Activated CD4-positive, alpha-beta T cell treated with anti-CD3 and anti-CD28 coated beads, Interleukin-2, amount 10 ng/mL, durations not matched to agents 7 days and 5 days (primary cell): Measurements from ENCODE around the gene GPR25. TPM values are rescaled to one million over a fixed set of nuclear protein-coding genes. Genes with fewer than 3 reads are reported as not detected.

Experiments
- CTCF ChIA-PET: fragments of 350-600 bp; sonication (Branson Sonifier 250); formaldehyde crosslinking; loops from one replicate; lab custom pipeline; 2021; ENCODE audit warnings: antibody characterized with exemption; lab: Charles Lee
- POLR2A ChIA-PET: fragments of 350-600 bp; sonication (Branson Sonifier 250); formaldehyde crosslinking; loops from one replicate; lab custom pipeline; 2021; ENCODE audit warnings: antibody characterized with exemption; lab: Charles Lee
- DNase-seq: peaks from one replicate; pipeline ENCODE4 v3.0.0-alpha.2; 2020
- H3K27ac Mint-ChIP-seq: one replicate; pipeline ENCODE4 v1.8.0; 2021; ENCODE audit warnings: mild to moderate bottlenecking, moderate library complexity, mixed read lengths
- H3K27me3 Mint-ChIP-seq: one replicate; pipeline ENCODE4 v1.8.0; 2021; ENCODE audit warnings: mixed read lengths
- H3K36me3 Mint-ChIP-seq: one replicate; pipeline ENCODE4 v1.8.0; 2021; ENCODE audit warnings: low read depth, mixed read lengths
- H3K4me1 Mint-ChIP-seq: one replicate; pipeline ENCODE4 v1.8.0; 2021; ENCODE audit warnings: mixed read lengths
- H3K4me3 Mint-ChIP-seq: one replicate; pipeline ENCODE4 v1.8.0; 2021; ENCODE audit warnings: mild to moderate bottlenecking, moderate library complexity, mixed read lengths
- H3K9me3 Mint-ChIP-seq: one replicate; pipeline ENCODE4 v1.8.0; 2021; ENCODE audit warnings: mixed read lengths
- total RNA-seq, 2 experiments: library from RNA; stranded (reverse); gene quantifications; one replicate each; pipeline ENCODE4 v1.2.3, GENCODE V29; 2021

Gene GPR25, protein sequence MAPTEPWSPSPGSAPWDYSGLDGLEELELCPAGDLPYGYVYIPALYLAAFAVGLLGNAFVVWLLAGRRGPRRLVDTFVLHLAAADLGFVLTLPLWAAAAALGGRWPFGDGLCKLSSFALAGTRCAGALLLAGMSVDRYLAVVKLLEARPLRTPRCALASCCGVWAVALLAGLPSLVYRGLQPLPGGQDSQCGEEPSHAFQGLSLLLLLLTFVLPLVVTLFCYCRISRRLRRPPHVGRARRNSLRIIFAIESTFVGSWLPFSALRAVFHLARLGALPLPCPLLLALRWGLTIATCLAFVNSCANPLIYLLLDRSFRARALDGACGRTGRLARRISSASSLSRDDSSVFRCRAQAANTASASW
- total RNA-seq: not detected

DNA sequence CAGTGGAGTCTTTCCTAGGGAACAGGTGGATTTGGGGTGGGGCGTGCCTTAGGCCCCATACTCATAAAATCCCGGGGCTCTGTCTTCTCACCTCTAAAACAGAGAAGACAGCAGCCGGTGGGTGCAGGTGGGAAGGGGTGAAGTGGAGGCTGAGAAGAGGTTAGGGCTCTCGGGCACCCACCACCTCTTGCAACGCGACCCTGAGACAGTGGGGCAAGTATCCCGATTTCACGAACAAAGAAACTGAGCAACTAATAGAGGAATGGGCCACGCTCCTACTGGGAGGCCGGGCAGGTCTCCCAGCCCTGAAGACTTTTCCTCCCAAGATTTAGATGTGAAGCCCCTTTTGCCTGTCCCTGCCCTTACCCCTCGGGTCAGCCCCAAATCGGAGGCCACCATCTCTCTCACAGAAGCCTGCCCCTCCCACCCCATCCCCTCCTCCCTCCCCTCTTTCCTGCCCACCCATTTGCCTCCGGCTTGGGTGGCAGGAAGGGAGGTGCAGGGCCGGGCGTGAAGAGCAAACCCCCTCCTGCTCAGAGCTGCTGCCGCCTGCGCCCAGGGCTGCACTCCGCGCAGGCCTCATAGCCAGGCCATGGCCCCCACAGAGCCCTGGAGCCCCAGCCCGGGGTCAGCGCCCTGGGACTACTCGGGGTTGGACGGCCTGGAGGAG is at the start of gene GPR25:
GPR25 (plus strand) TSS at position 536 of the 670 bp plus-strand sequence; CDS start at position 593, 57 bp downstream.
- Mint-ChIP-seq H3K27ac (no peak within 1 kb of the TSS), H3K4me1 (peaks cover 16% of the 10 kb centered on the region), H3K9me3 (no peaks in the 10 kb centered on the region), H3K4me3 (no peak within 1 kb of the TSS), H3K27me3 (peaks cover 62% of the 10 kb centered on the region), H3K36me3 (no peaks in the 10 kb centered on the region)
- DNase-seq: no peak
- CTCF ChIA-PET: interaction anchor here (0.5 to 1.2 kb wide), 2 partner anchors 29 to 884 kb away, joined by 3 read pairs; no protein-coding TSS in a partner anchor
- POLR2A ChIA-PET: no interaction called here

DNA sequence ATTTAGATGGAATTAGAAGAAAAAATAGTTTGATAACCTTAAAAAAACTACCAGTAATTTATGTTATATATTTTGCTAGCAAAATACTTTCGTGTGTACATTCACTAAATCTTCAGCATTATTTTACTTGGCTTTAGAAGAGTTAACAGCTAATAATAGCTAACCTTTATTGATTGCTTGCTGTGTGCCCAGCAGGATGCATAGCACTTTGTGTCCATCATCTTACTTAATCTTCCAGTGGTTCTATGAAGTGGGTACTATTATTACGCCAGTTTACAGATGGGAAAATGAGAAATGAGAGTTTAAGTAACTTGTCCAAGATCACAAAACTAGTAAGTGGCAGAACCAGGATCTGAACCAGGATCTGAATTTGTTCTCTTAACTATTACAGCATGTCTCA is 41.7 kb upstream of the GPR25 start:
- Mint-ChIP-seq H3K36me3 (no peaks in the 10 kb centered on the region), H3K27me3 (peaks cover 4% of the 10 kb centered on the region), H3K27ac (no peak overlapping the region), H3K4me1 (no peaks in the 10 kb centered on the region), H3K4me3 (no peak overlapping the region), H3K9me3 (no peaks in the 10 kb centered on the region)
- ChIA-PET POLR2A (no interaction called here), CTCF (no interaction called here)
- DNase-seq: no peak

DNA sequence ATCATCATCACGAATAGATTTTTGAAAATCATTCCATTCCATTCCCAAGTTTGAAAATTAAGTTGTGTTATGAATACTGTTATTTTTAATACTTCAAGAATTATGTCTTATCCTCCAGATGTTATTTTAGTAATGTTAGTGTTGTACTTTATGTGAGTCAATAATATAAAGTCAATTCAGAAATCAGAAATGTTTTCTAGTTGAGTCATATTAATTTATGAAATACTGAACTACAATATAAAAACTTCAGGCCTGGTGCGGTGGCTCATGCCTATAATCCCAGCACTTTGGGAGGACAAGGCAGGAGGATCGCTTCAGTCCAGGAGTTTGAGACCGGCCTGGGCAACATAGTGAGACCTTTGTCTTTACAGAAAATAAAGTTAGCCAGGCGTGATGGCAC is 38.4 kb upstream of the GPR25 start:
- no peaks in the 10 kb centered on the region for H3K4me1 Mint-ChIP-seq
- H3K4me3 Mint-ChIP-seq: no peak overlapping the region
- H3K27me3 Mint-ChIP-seq: peaks cover 4% of the 10 kb centered on the region
- CTCF ChIA-PET: no interaction called here
- no peaks in the 10 kb centered on the region for H3K9me3 Mint-ChIP-seq
- no peak for DNase-seq
- POLR2A ChIA-PET: no interaction called here
- no peak overlapping the region for H3K27ac Mint-ChIP-seq
- H3K36me3 Mint-ChIP-seq: no peaks in the 10 kb centered on the region

DNA sequence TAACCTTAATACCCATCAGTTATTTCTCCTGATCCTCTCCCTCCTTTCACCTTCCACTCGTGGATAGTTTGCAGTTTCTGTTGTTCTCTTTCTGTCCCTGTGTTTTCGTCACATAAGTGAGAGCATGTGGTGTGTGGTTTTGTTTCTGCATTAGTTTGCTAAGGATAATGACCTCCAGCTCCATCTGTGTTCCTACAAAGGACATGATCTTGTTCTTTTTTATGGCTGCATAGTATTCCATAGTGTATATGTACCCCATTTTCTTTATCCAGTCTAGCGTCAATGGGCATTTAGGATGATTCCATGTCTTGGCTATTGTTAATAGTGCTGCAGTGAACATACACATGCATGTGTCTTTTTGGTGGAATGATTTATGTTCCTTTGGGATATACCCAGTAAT is 36.6 kb upstream of the GPR25 start:
- no peaks in the 10 kb centered on the region for H3K9me3 Mint-ChIP-seq
- DNase-seq: no peak
- H3K4me1 Mint-ChIP-seq: no peaks in the 10 kb centered on the region
- peaks cover 2% of the 10 kb centered on the region for H3K27me3 Mint-ChIP-seq
- CTCF ChIA-PET: interaction anchor here (1.0 kb wide), 1 partner anchor 28 kb away, joined by 3 read pairs; no protein-coding TSS in a partner anchor
- no peak overlapping the region for H3K27ac Mint-ChIP-seq
- H3K4me3 Mint-ChIP-seq: no peak overlapping the region
- H3K36me3 Mint-ChIP-seq: no peaks in the 10 kb centered on the region
- POLR2A ChIA-PET: no interaction called here

DNA sequence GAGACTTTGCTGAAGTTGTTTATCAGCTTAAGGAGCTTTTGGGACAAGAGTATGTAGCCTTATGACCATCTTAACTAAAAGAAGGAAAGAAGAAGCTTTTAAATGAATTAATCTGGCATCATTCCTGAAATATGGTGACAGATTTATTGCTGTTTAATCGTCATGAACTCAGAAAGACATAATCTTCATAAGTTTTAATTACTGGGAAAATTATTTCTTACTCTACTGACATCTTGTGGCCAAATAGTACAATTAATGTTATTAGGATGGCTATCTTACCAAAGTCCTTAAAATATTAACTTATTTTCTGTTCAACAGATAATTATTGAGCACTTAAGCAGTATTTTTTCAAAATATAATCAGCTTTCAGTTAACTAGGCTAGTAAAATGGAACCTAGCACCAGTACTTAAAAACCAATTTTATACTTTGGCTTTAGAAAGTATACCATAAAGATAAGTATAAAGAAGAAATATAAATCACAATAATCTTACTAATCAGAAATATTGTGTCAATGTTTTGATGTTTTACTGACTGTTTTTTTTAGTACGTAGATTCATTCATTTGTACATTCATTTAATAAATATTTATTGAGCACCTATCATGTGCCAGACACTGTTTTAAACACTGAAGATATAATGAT is 34.7 kb upstream of the GPR25 start:
- Mint-ChIP-seq H3K9me3 (no peaks in the 10 kb centered on the region), H3K27ac (no peak overlapping the region), H3K4me1 (no peaks in the 10 kb centered on the region), H3K4me3 (no peak overlapping the region), H3K27me3 (peaks cover 2% of the 10 kb centered on the region), H3K36me3 (no peaks in the 10 kb centered on the region)
- POLR2A ChIA-PET: no interaction called here
- DNase-seq: no peak
- CTCF ChIA-PET: no interaction called here

DNA sequence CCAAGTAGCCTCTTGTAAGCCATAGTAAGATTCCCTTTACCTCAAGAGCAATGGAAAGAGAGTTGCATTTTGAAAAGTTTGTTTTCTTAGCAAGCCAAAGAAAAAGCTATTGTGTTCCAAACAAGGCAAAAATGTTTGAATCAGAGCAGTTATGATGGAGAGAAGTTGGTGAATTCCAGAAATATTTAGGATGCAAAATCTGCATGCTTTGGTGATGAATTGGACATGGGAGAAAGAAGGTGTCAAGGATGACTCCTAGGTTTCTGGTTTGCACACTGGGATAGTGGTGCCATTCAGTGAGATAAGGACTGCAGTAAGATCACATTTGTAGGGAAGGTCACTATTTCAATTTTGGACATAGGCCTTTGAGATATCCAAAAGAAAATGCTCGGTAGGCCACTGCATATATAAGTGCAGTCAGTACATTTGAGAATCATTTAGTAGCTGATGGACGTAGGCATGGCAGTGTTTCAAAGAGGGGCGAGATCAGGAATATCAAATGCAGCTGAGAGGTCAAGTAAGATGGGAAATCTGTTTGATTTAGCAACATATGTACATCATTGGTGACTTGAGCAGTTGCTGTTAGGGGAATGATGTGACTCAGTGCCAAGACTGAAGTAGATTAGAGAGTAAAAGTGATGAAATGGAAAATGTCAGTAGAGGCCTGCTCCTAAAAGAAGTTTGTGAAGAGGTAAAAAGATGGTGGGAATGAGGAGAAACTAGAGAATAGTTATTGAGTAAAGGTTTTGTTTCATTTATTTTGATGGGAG is 33.9 kb upstream of the GPR25 start:
- Mint-ChIP-seq H3K27ac (no peak overlapping the region), H3K4me1 (no peaks in the 10 kb centered on the region), H3K27me3 (peaks cover 2% of the 10 kb centered on the region), H3K36me3 (no peaks in the 10 kb centered on the region), H3K4me3 (no peak overlapping the region), H3K9me3 (no peaks in the 10 kb centered on the region)
- CTCF ChIA-PET: no interaction called here
- POLR2A ChIA-PET: no interaction called here
- DNase-seq: no peak

- no peaks in the 10 kb centered on the region for H3K36me3 Mint-ChIP-seq
- H3K27ac Mint-ChIP-seq: no peak overlapping the region
- peaks cover 2% of the 10 kb centered on the region for H3K27me3 Mint-ChIP-seq
- no peaks in the 10 kb centered on the region for H3K4me1 Mint-ChIP-seq
- H3K4me3 Mint-ChIP-seq: no peak overlapping the region
- no peak for DNase-seq
- no peaks in the 10 kb centered on the region for H3K9me3 Mint-ChIP-seq
- POLR2A ChIA-PET: no interaction called here
- CTCF ChIA-PET: no interaction called here
Observed at GRCh38 chr1:200845360-200845759, 27.4 kb upstream of the GPR25 start.

DNA sequence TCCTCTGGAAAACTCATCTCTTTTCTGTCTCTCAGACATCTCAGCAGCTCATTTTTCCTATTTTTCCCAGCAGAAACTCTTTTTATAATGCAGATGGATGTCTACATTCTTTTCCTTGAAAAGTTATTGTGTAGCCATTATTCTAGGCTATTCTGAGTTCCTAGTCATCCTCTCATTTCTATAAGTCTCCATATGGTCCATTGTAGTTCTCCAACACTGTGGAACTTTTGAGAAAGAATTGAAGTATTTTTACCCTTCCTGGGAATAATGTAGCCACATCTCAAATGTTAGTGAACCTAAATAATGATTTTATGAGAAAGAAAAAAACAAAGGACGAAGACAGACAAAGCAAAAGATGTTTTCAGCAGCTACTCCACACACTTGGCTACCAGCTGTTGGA is 26.4 kb upstream of the GPR25 start:
- H3K36me3 Mint-ChIP-seq: no peaks in the 10 kb centered on the region
- DNase-seq: no peak
- H3K4me3 Mint-ChIP-seq: no peak overlapping the region
- ChIA-PET CTCF (interaction anchor here (0.6 kb wide), 1 partner anchor 20 kb away, joined by 3 read pairs; no protein-coding TSS in a partner anchor), POLR2A (no interaction called here)
- H3K4me1 Mint-ChIP-seq: no peaks in the 10 kb centered on the region
- peaks cover 2% of the 10 kb centered on the region for H3K27me3 Mint-ChIP-seq
- H3K27ac Mint-ChIP-seq: no peak overlapping the region
- no peaks in the 10 kb centered on the region for H3K9me3 Mint-ChIP-seq

DNA sequence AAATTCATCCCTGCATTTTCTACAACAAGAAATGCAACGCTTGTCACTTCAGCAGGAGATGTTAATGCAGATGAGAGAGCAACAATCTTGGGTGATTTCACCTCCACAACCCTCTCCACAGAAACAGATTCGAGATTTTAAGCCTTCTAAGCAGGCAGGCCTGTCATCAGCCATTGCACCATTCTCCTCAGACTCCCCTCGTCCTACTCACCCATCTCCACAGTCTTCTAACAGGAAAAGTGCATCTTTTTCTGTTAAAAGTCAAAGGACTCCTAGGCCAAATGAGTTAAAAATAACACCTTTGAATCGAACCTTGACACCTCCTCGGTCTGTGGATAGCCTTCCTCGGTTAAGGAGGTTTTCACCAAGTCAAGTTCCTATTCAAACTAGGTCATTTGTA is 23.4 kb upstream of the GPR25 start:
- H3K9me3 Mint-ChIP-seq: no peaks in the 10 kb centered on the region
- ChIA-PET POLR2A (no interaction called here), CTCF (no interaction called here)
- no peaks in the 10 kb centered on the region for H3K36me3 Mint-ChIP-seq
- H3K27me3 Mint-ChIP-seq: peaks cover 6% of the 10 kb centered on the region
- no peak for DNase-seq
- no peak overlapping the region for H3K4me3 Mint-ChIP-seq
- H3K4me1 Mint-ChIP-seq: peaks cover 2% of the 10 kb centered on the region
- H3K27ac Mint-ChIP-seq: no peak overlapping the region

- peaks cover 6% of the 10 kb centered on the region for H3K27me3 Mint-ChIP-seq
- H3K4me1 Mint-ChIP-seq: peaks cover 2% of the 10 kb centered on the region
- H3K9me3 Mint-ChIP-seq: no peaks in the 10 kb centered on the region
- DNase-seq: no peak
- CTCF ChIA-PET: no interaction called here
- POLR2A ChIA-PET: no interaction called here
- no peak overlapping the region for H3K27ac Mint-ChIP-seq
- H3K4me3 Mint-ChIP-seq: no peak overlapping the region
- no peaks in the 10 kb centered on the region for H3K36me3 Mint-ChIP-seq
Observed at GRCh38 chr1:200850554-200850953, 22.2 kb upstream of the GPR25 start.

GRCh38 chr1:200856716-200857357 is 15.9 kb upstream of the GPR25 start:
- peaks cover 2% of the 10 kb centered on the region for H3K4me1 Mint-ChIP-seq
- H3K36me3 Mint-ChIP-seq: no peaks in the 10 kb centered on the region
- peaks cover 4% of the 10 kb centered on the region for H3K27me3 Mint-ChIP-seq
- CTCF ChIA-PET: interaction anchor here (1.0 kb wide), 1 partner anchor 28 kb away, joined by 3 read pairs; no protein-coding TSS in a partner anchor
- H3K4me3 Mint-ChIP-seq: no peak overlapping the region
- H3K27ac Mint-ChIP-seq: no peak overlapping the region
- no peaks in the 10 kb centered on the region for H3K9me3 Mint-ChIP-seq
- POLR2A ChIA-PET: no interaction called here
- DNase-seq: no peak

GRCh38 chr1:200857804-200858203 is 15.0 kb upstream of the GPR25 start:
- ChIA-PET POLR2A (no interaction called here), CTCF (no interaction called here)
- Mint-ChIP-seq H3K36me3 (no peaks in the 10 kb centered on the region), H3K27ac (no peak overlapping the region), H3K9me3 (no peaks in the 10 kb centered on the region), H3K4me1 (peaks cover 3% of the 10 kb centered on the region), H3K4me3 (no peak overlapping the region), H3K27me3 (peaks cover 4% of the 10 kb centered on the region)
- no peak for DNase-seq
